Upper lobe of right lung (tissue), 1 donor: ENCODE results near the gene VPS13D. TPM values are rescaled to one million over a fixed set of nuclear protein-coding genes. Genes with fewer than 3 reads are reported as not detected.
A peak's percentile ranks its signal among the peaks of the same experiment; 100 is the strongest.
"Not testable (repeated sequence)": the region's sequence is repeated elsewhere in the genome, so short reads cannot be mapped to it uniquely, and the experiment has no call there.

Experiments used
- ATAC-seq: fragments of 200-7000 bp; cut with Tn5 transposase; one replicate; pipeline ENCODE4 v1.9.1; 2020; ENCODE audit warnings: mild to moderate bottlenecking, moderate library complexity
- DNase-seq: peaks from one replicate; pipeline ENCODE4 v3.0.0-alpha.2; 2020
- H3K27ac ChIP-seq: fragments of 200-600 bp; one replicate; pipeline ENCODE4 v1.8.0; 2022
- H3K27me3 ChIP-seq: fragments of 200-600 bp; one replicate; pipeline ENCODE4 v1.8.0; 2022; ENCODE audit warnings: mild to moderate bottlenecking
- H3K36me3 ChIP-seq: fragments of 200-600 bp; one replicate; pipeline ENCODE4 v1.8.0; 2022
- H3K4me1 ChIP-seq: fragments of 200-600 bp; one replicate; pipeline ENCODE4 v1.8.0; 2022
- H3K4me3 ChIP-seq: fragments of 200-600 bp; one replicate; pipeline ENCODE4 v1.8.0; 2022; ENCODE audit warnings: mild to moderate bottlenecking
- H3K9me3 ChIP-seq: fragments of 200-600 bp; one replicate; pipeline ENCODE4 v1.8.0; 2022
- CTCF ChIP-seq: fragments of 200-600 bp; IDR thresholded peaks from one replicate; pipeline ENCODE4 v1.8.0; 2022; ENCODE audit warnings: antibody characterized with exemption
- intact Hi-C: fragments of 100-400 bp; cut with DNase I; formaldehyde crosslinking; loops from one replicate; pipeline ENCODE4 v1.11.0; 2022
- total RNA-seq: library from RNA; stranded (reverse); fragmentation: NEBNext Ultra II Directional; extraction: Animal tissue kit (Norgen Biotek cat#: 25700); gene quantifications from one replicate; pipeline ENCODE4 v1.2.1, GENCODE V29; 2021
- donor health status: DM: no; HTN: yes; CAD: no; lungs with severe emphysema.

The VPS13D gene
- total RNA-seq, 1 donor from 2014 or later = 74.7 TPM

GRCh38 chr1:12454406-12455391, 224.9 kb downstream of the VPS13D start:
- peak; percentile 59 for ATAC-seq
- no peaks in the 10 kb centered on the region for H3K27me3 ChIP-seq
- no peaks in the 10 kb centered on the region for H3K9me3 ChIP-seq
- no peak overlapping the region for H3K4me3 ChIP-seq
- DNase-seq = no peak
- intact Hi-C loops = no loop called here
- H3K27ac ChIP-seq = peak overlapping the region; percentile 77
- H3K4me1 ChIP-seq = peaks cover 88% of the 10 kb centered on the region
- H3K36me3 ChIP-seq = peaks cover 4% of the 10 kb centered on the region
- TF ChIP-seq CTCF = no peak

GRCh38 chr1:12456081-12456480, 226.3 kb downstream of the VPS13D start:
- H3K9me3 ChIP-seq, DNase-seq, H3K27ac ChIP-seq, H3K4me3 ChIP-seq, ATAC-seq, intact Hi-C loops, H3K27me3 ChIP-seq, H3K36me3 ChIP-seq: not testable (repeated sequence)
- peaks cover 88% of the 10 kb centered on the region for H3K4me1 ChIP-seq

GRCh38 chr1:12456979-12457378, 227.1 kb downstream of the VPS13D start:
- peaks cover 89% of the 10 kb centered on the region for H3K4me1 ChIP-seq
- no peak for ATAC-seq
- TF ChIP-seq CTCF = no peak
- peaks cover 4% of the 10 kb centered on the region for H3K36me3 ChIP-seq
- no peak overlapping the region for H3K4me3 ChIP-seq
- no peaks in the 10 kb centered on the region for H3K27me3 ChIP-seq
- intact Hi-C loops = no loop called here
- H3K9me3 ChIP-seq = no peaks in the 10 kb centered on the region
- H3K27ac ChIP-seq = peak overlapping the region; percentile 44
- DNase-seq = no peak

GRCh38 chr1:12457771-12458170, 227.9 kb downstream of the VPS13D start:
- ATAC-seq (no peak), DNase-seq (no peak)
- Histone ChIP-seq H3K27ac (peak overlapping the region; percentile 44), H3K4me3 (no peak overlapping the region), H3K27me3 (no peaks in the 10 kb centered on the region), H3K9me3 (no peaks in the 10 kb centered on the region), H3K36me3 (peaks cover 4% of the 10 kb centered on the region), H3K4me1 (peaks cover 89% of the 10 kb centered on the region)
- intact Hi-C loops = no loop called here
- no peak for TF ChIP-seq CTCF

- intact Hi-C loops = no loop called here
- H3K9me3 ChIP-seq = no peaks in the 10 kb centered on the region
- no peak overlapping the region for H3K4me3 ChIP-seq
- no peaks in the 10 kb centered on the region for H3K27me3 ChIP-seq
- TF ChIP-seq CTCF = no peak
- DNase-seq = no peak
- peak; percentile 23 for ATAC-seq
- no peak overlapping the region for H3K27ac ChIP-seq
- peaks cover 88% of the 10 kb centered on the region for H3K4me1 ChIP-seq
- H3K36me3 ChIP-seq = peaks cover 4% of the 10 kb centered on the region
Measured at GRCh38 chr1:12458571-12458970, 228.7 kb downstream of the VPS13D start.

GRCh38 chr1:12460121-12460520, 230.3 kb downstream of the VPS13D start:
- Histone ChIP-seq H3K4me3 (no peak overlapping the region), H3K9me3 (no peaks in the 10 kb centered on the region), H3K4me1 (peaks cover 86% of the 10 kb centered on the region), H3K27me3 (no peaks in the 10 kb centered on the region), H3K27ac (no peak overlapping the region), H3K36me3 (peaks cover 4% of the 10 kb centered on the region)
- DNase-seq = no peak
- TF ChIP-seq CTCF = no peak
- no peak for ATAC-seq
- intact Hi-C loops = no loop called here
